HFFc6 (cell line): Measurements from ENCODE around the gene PFN1. TPM values are rescaled to one million over a fixed set of nuclear protein-coding genes. Genes with fewer than 3 reads are reported as not detected.
A peak's percentile ranks its signal among the peaks of the same experiment; 100 is the strongest.
"Not testable (repeated sequence)": the region's sequence is repeated elsewhere in the genome, so short reads cannot be mapped to it uniquely, and the experiment has no call there.

Experiments used
- DNase-seq: peaks from one replicate; pipeline ENCODE4 v3.0.0-alpha.2; 2018
- H3K27ac Mint-ChIP-seq: 2 replicates; pipeline ENCODE4 v1.8.0; 2020; ENCODE audit warnings: mild to moderate bottlenecking, mixed read lengths
- H3K27me3 Mint-ChIP-seq: 2 replicates; pipeline ENCODE4 v1.8.0; 2021; ENCODE audit warnings: mild to moderate bottlenecking, moderate library complexity, mixed read lengths; ENCODE audit not compliant: insufficient read depth
- H3K36me3 Mint-ChIP-seq: 2 replicates; pipeline ENCODE4 v1.8.0; 2021; ENCODE audit warnings: low read depth, mixed read lengths
- H3K4me1 Mint-ChIP-seq: 2 replicates; pipeline ENCODE4 v1.8.0; 2020; ENCODE audit warnings: low read depth, mixed read lengths
- H3K4me3 Mint-ChIP-seq: 2 replicates; pipeline ENCODE4 v1.8.0; 2020; ENCODE audit warnings: mild to moderate bottlenecking, moderate library complexity, mixed read lengths
- H3K9me3 Mint-ChIP-seq: 2 replicates; pipeline ENCODE4 v1.8.0; 2020; ENCODE audit warnings: mild to moderate bottlenecking, mixed read lengths
- total RNA-seq, 6 experiments: library from RNA; stranded (reverse); fragmentation: NEBNext Ultra II Directional; extraction: Animal tissue kit (Norgen Biotek cat#: 25700); gene quantifications; 2 replicates in 1 of 6; 3 replicates in 5 of 6; pipeline ENCODE4 v1.2.3, GENCODE V29; 2021
- TF ChIP-seq, protein P1 (sequence below): fragments of 200-600 bp; sonication (generic); IDR thresholded peaks from 2 replicates; pipeline ENCODE4 v1.5.0; 2021; ENCODE audit warnings: antibody characterized with exemption, mild to moderate bottlenecking

Gene PFN1
- total RNA-seq, 6 experiments from 2014 or later, result 1,630 to 1,970 (median 1,832) TPM

DNA sequence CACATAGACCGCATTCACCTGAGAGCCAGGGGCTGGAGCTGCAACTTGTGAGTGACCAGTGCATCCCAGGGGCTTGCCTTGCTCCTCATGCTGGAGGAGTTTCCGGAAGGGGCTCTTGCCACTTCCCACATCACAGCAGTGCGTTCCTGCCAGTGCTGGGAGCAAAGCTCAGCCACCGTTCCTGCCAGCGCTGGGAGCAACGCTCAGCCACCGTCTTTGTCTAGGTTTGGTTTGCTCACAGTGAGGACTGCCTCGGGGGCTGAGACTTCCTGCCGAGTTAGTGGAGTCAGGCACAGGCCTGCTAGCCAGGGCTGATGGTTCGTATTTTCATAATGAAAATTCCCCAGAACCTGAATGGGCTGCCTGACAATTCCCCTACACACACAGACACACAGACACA is 40.0 kb downstream of the PFN1 start:
- Mint-ChIP-seq H3K4me3 (no peak overlapping the region), H3K27ac (no peak overlapping the region), H3K4me1 (peaks cover 3% of the 10 kb centered on the region; the same call in 1 of the 2 replicates), H3K36me3 (no peaks in the 10 kb centered on the region), H3K27me3 (peaks cover 4% of the 10 kb centered on the region), H3K9me3 (no peaks in the 10 kb centered on the region)
- DNase-seq, result peak; percentile 26
- TF ChIP-seq, protein P1, sequence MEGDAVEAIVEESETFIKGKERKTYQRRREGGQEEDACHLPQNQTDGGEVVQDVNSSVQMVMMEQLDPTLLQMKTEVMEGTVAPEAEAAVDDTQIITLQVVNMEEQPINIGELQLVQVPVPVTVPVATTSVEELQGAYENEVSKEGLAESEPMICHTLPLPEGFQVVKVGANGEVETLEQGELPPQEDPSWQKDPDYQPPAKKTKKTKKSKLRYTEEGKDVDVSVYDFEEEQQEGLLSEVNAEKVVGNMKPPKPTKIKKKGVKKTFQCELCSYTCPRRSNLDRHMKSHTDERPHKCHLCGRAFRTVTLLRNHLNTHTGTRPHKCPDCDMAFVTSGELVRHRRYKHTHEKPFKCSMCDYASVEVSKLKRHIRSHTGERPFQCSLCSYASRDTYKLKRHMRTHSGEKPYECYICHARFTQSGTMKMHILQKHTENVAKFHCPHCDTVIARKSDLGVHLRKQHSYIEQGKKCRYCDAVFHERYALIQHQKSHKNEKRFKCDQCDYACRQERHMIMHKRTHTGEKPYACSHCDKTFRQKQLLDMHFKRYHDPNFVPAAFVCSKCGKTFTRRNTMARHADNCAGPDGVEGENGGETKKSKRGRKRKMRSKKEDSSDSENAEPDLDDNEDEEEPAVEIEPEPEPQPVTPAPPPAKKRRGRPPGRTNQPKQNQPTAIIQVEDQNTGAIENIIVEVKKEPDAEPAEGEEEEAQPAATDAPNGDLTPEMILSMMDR, result no peak

- not testable (repeated sequence) for H3K36me3 Mint-ChIP-seq, H3K4me3 Mint-ChIP-seq, H3K27ac Mint-ChIP-seq, DNase-seq, H3K4me1 Mint-ChIP-seq, H3K27me3 Mint-ChIP-seq, H3K9me3 Mint-ChIP-seq
Observed at GRCh38 chr17:4906642-4907041, 41.7 kb downstream of the PFN1 start.

GRCh38 chr17:4903051-4903818 is 45.1 kb downstream of the PFN1 start, which contains the start of gene CHRNE:
TSS of gene CHRNE (minus strand) at chr17:4903098. CDS start at chr17:4903063, 35 bp downstream.
- H3K27ac Mint-ChIP-seq, result no peak within 1 kb of the TSS
- DNase-seq, result peak; percentile 58
- H3K9me3 Mint-ChIP-seq, result no peaks in the 10 kb centered on the region

DNA sequence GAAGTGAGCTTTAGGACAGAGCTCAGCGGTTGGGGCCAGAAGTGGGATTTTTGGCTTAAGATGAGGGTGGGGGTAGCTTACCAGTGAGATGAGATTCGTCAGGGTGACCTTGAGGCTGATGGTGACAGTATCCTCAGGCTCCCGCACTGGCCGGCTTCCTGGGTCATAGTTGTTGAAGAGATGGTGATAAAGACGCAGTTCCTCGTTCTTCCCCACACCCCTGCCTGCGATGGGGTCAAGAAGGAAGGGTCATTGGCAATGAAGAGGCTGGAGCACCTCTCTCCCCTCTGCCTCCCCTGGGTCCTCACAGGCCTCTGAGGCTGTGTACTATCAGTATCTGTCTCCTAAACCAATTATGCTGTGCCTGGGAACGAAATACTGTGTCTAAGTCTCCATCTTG is 45.8 kb downstream of the PFN1 start:
- Mint-ChIP-seq H3K4me1 (peaks cover 6% of the 10 kb centered on the region; the same call in 1 of the 2 replicates), H3K27ac (no peak overlapping the region), H3K4me3 (no peak overlapping the region), H3K36me3 (no peaks in the 10 kb centered on the region), H3K9me3 (no peaks in the 10 kb centered on the region), H3K27me3 (peaks cover 10% of the 10 kb centered on the region)
- TF ChIP-seq, protein P1, result no peak
- DNase-seq, result no peak

More at GRCh38 chr17:4903051-4903818, 45.1 kb downstream of the PFN1 start, which contains the start of gene CHRNE:
- Mint-ChIP-seq H3K4me1 (peaks cover 6% of the 10 kb centered on the region; the same call in 1 of the 2 replicates), H3K27me3 (peaks cover 8% of the 10 kb centered on the region), H3K36me3 (no peaks in the 10 kb centered on the region), H3K4me3 (no peak within 1 kb of the TSS)
- TF ChIP-seq, protein P1, result peak; percentile 90

DNA sequence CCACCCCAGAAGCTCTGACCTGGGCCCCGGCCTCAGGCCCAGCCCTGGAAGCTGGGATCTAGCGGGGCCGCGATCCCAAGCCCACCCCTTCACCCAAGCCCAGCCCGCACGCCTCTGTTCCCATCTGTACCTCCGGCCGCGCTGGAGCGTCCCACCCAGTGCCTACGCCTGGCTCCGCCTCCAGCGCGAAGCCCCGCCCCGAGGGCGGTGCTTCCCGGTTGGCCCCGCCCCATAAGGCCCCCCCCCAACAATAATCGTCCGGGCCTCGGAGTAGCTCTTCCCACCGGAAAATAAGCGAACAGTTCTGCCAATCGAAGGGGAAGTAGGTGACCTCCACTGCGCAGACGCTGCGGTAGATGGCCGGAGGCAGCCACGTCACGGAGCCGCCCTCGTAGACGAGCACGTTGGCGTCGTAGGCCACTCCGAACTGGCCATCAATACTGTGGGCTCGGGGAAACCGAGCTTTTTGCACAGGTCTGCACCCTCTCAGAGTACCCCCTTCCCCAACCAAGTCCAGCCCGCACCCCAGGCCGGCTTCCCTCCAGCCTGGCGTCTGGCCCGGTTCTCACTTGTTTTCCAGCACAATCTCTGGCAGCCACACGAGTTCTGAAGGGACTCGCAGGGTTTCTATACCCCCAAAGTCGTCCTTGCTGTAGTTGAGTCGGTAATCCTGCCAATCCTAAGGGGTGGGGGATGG is 46.5 kb downstream of the PFN1 start:
- Mint-ChIP-seq H3K27me3 (peaks cover 8% of the 10 kb centered on the region), H3K9me3 (no peaks in the 10 kb centered on the region), H3K4me3 (no peak overlapping the region), H3K27ac (no peak overlapping the region), H3K36me3 (no peaks in the 10 kb centered on the region), H3K4me1 (peaks cover 6% of the 10 kb centered on the region; the same call in 1 of the 2 replicates)
- no peak for DNase-seq
- TF ChIP-seq, protein P1, result no peak
